Calu3 (cell line): ENCODE results near the gene COL24A1. TPM values are rescaled to one million over a fixed set of nuclear protein-coding genes. Genes with fewer than 3 reads are reported as not detected.

Source experiments
- total RNA-seq: library from RNA; stranded (reverse); gene quantifications from 2 replicates; pipeline ENCODE4 v1.2.3, GENCODE V29; 2022

Gene COL24A1
- total RNA-seq, 1 experiment from 2014 or later: not detected

Other genes with a start within 250 kb of the COL24A1 start
- 38.6 and 39.3 TPM in 2 replicates for gene ODF2L, start 239.6 kb upstream of the COL24A1 start, total RNA-seq